ENCODE results near the gene SELENOT. TPM values are rescaled to one million over a fixed set of nuclear protein-coding genes. Genes with fewer than 3 reads are reported as not detected.
"Not testable (repeated sequence)": the region's sequence is repeated elsewhere in the genome, so short reads cannot be mapped to it uniquely, and the experiment has no call there.

The SELENOT gene
- total and polyA plus RNA-seq, 2 donors (not counting 1 experiment from before 2014, with no cell fraction given), result 130 to 347 TPM

DNA sequence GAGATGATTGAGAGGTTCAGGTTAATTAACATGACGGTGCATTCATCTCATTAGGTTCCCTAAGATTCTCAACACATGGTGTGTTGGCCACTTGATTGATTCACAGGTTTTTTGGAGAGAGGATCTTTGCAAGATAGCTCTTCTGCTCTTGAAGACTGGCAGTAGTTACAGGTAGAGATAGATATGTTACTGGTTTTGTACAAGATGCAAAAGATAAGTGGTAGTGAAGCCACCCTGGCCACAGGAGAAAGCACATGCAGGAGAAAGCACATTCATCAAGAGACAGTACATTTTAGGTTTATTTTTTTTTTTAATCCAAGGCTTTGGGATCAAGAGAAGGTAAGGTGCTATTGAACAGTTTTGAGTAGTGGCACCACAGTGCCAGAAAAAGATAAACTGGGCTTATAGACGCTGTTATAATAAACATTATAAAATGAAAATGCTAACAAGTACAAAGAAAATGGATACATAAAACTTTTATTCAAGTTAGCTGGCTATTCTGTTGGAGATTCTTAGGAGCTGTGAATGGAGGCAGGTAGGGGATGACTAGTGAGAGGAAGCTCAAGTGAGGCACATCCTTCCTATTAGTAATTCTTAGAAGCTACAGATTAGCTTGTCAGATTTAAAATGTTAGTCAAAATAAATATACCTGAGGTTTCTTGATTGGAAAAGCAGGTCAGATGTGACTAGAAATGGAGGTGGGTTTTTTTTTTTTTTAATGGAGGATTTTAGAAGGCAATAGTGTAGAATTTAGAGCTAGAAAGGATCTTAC is 10.8 kb downstream of the SELENOT start:
- no peaks in the 10 kb centered on the region for H3K9me3 ChIP-seq (ENCODE audit: control insufficient read depth, insufficient read depth, low read depth, low read length)
- TF ChIP-seq, protein P1, sequence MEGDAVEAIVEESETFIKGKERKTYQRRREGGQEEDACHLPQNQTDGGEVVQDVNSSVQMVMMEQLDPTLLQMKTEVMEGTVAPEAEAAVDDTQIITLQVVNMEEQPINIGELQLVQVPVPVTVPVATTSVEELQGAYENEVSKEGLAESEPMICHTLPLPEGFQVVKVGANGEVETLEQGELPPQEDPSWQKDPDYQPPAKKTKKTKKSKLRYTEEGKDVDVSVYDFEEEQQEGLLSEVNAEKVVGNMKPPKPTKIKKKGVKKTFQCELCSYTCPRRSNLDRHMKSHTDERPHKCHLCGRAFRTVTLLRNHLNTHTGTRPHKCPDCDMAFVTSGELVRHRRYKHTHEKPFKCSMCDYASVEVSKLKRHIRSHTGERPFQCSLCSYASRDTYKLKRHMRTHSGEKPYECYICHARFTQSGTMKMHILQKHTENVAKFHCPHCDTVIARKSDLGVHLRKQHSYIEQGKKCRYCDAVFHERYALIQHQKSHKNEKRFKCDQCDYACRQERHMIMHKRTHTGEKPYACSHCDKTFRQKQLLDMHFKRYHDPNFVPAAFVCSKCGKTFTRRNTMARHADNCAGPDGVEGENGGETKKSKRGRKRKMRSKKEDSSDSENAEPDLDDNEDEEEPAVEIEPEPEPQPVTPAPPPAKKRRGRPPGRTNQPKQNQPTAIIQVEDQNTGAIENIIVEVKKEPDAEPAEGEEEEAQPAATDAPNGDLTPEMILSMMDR (conservative IDR thresholded peaks at IDR 0.05 in 1 of 2, IDR thresholded peaks at IDR 0.05 in 1 of 2; ENCODE audit: low read depth in 1 of 2, low read length in 2 of 2), result no peak
- no peak for TF ChIP-seq EZH2 (IDR thresholded peaks at IDR 0.05; ENCODE audit: low read length, missing control alignments)
- no peak overlapping the region for H2AFZ ChIP-seq (ENCODE audit: low read length)
- H4K20me1 ChIP-seq (ENCODE audit: control insufficient read depth, extremely low read depth, insufficient read depth, low read length), result peaks cover 4% of the 10 kb centered on the region
- no peak for DNase-seq (ENCODE audit: low read depth in 2 of 2)
- no peaks in the 10 kb centered on the region for H3K27me3 ChIP-seq (ENCODE audit: control insufficient read depth, insufficient read depth, low read length)
- H3K79me2 ChIP-seq (ENCODE audit: control insufficient read depth, insufficient read depth, low read length), result peaks cover 69% of the 10 kb centered on the region
- peaks cover 4% of the 10 kb centered on the region for H3K36me3 ChIP-seq (ENCODE audit: control insufficient read depth, insufficient read depth, low read length)
- no peak overlapping the region for H3K9ac ChIP-seq (ENCODE audit: insufficient read depth, low read length)
- H3K27ac ChIP-seq (ENCODE audit: insufficient read depth, low read length), result no peak overlapping the region
- no peaks in the 10 kb centered on the region for H3K4me1 ChIP-seq (ENCODE audit: control insufficient read depth, extremely low read depth, insufficient read depth, low read length)
- H3K4me3 ChIP-seq (replicated peaks in 1 of 4; ENCODE audit: control extremely low read depth in 1 of 4, insufficient read depth in 1 of 4, low read depth in 3 of 4, low read length in 4 of 4), result no peak overlapping the region
- H3K4me2 ChIP-seq (ENCODE audit: extremely low read depth, insufficient read depth, low read length), result no peak overlapping the region

DNA sequence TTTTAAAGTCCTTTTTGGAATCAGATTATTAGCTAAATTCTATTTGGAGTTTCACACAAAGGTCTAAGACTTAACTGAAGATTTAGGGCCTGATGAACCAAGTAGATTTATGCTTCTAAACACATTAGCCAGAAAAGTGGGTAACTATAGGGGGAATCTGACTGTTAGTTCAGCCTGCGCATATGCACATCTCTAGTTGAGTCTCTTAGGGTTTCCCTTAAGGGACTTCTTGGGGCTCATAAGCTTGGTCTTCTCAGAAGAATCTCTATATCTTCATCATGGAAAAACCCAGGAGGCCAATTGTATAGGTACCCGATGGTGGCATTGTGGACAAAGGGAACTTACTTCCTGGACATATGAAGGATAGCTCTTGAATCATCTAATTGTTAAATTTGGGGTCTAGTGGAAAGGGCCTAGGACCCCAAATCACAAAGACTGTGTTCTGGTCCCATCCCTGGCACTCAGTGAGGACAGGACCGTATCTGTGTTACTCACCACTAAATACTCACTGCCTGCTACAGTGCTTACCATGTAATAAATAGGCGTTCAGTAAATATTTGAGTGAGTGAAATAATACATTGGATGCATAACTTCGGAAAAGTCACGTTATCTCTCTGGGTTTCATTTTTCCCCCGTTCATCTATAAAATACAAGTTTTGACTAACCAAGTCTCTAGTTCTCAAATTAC is 17.0 kb downstream of the SELENOT start:
- H3K4me1 ChIP-seq (ENCODE audit: control insufficient read depth, extremely low read depth, insufficient read depth, low read length), result no peaks in the 10 kb centered on the region
- no peaks in the 10 kb centered on the region for H3K27me3 ChIP-seq (ENCODE audit: control insufficient read depth, insufficient read depth, low read length)
- no peaks in the 10 kb centered on the region for H3K9me3 ChIP-seq (ENCODE audit: control insufficient read depth, insufficient read depth, low read depth, low read length)
- no peak overlapping the region for H3K27ac ChIP-seq (ENCODE audit: insufficient read depth, low read length)
- no peak overlapping the region for H3K4me2 ChIP-seq (ENCODE audit: extremely low read depth, insufficient read depth, low read length)
- no peak overlapping the region for H3K4me3 ChIP-seq (replicated peaks in 1 of 4; ENCODE audit: control extremely low read depth in 1 of 4, insufficient read depth in 1 of 4, low read depth in 3 of 4, low read length in 4 of 4)
- H4K20me1 ChIP-seq (ENCODE audit: control insufficient read depth, extremely low read depth, insufficient read depth, low read length), result no peaks in the 10 kb centered on the region
- H3K9ac ChIP-seq (ENCODE audit: insufficient read depth, low read length), result no peak overlapping the region
- no peak overlapping the region for H2AFZ ChIP-seq (ENCODE audit: low read length)
- TF ChIP-seq EZH2 (IDR thresholded peaks at IDR 0.05; ENCODE audit: low read length, missing control alignments), result no peak
- TF ChIP-seq, protein P1 (conservative IDR thresholded peaks at IDR 0.05 in 1 of 2, IDR thresholded peaks at IDR 0.05 in 1 of 2; ENCODE audit: low read depth in 1 of 2, low read length in 2 of 2), result no peak
- DNase-seq (ENCODE audit: low read depth in 2 of 2), result no peak
- H3K79me2 ChIP-seq (ENCODE audit: control insufficient read depth, insufficient read depth, low read length), result peaks cover 44% of the 10 kb centered on the region
- peaks cover 2% of the 10 kb centered on the region for H3K36me3 ChIP-seq (ENCODE audit: control insufficient read depth, insufficient read depth, low read length)

DNA sequence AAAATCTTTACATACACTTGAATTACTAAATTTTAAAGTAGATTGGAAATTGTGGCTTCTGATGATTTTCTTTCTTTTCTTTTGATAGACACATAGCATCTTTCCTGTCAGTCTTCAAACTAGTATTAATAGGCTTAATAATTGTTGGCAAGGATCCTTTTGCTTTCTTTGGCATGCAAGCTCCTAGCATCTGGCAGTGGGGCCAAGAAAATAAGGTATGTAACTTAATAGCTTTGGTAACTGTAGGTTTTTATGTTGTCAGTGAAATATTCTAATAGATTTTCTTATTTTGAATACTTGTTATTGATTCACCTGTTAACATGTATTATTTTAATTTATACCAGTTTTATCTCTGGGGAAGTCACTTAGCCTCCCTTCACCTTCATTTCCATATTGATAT is 19.8 kb downstream of the SELENOT start:
- H3K4me3 ChIP-seq (replicated peaks in 1 of 4; ENCODE audit: control extremely low read depth in 1 of 4, insufficient read depth in 1 of 4, low read depth in 3 of 4, low read length in 4 of 4); H3K27ac ChIP-seq (ENCODE audit: insufficient read depth, low read length); H3K9ac ChIP-seq (ENCODE audit: insufficient read depth, low read length); H3K4me2 ChIP-seq (ENCODE audit: extremely low read depth, insufficient read depth, low read length); H3K27me3 ChIP-seq (ENCODE audit: control insufficient read depth, insufficient read depth, low read length); H2AFZ ChIP-seq (ENCODE audit: low read length); H3K9me3 ChIP-seq (ENCODE audit: control insufficient read depth, insufficient read depth, low read depth, low read length); H3K36me3 ChIP-seq (ENCODE audit: control insufficient read depth, insufficient read depth, low read length); H3K4me1 ChIP-seq (ENCODE audit: control insufficient read depth, extremely low read depth, insufficient read depth, low read length); H4K20me1 ChIP-seq (ENCODE audit: control insufficient read depth, extremely low read depth, insufficient read depth, low read length); DNase-seq (ENCODE audit: low read depth in 2 of 2): not testable (repeated sequence)
- peaks cover 32% of the 10 kb centered on the region for H3K79me2 ChIP-seq (ENCODE audit: control insufficient read depth, insufficient read depth, low read length)
